Hindlimb muscle (tissue), 1 donor: ENCODE data around the gene DLK1. TPM values are rescaled to one million over a fixed set of nuclear protein-coding genes. Genes with fewer than 3 reads are reported as not detected.

Experiments
- DNase-seq: peaks from one replicate; pipeline ENCODE4 v3.0.0-alpha.2; 2013
- polyA plus RNA-seq: library from polyadenylated mRNA; unstranded; fragments of 120-200 nt; gene quantifications from one replicate; pipeline ENCODE4 v1.2.1, GENCODE V29; 2013; ENCODE audit not compliant: insufficient read length

DLK1 gene
- polyA plus RNA-seq, 1 donor, result 2,891 TPM

DNA sequence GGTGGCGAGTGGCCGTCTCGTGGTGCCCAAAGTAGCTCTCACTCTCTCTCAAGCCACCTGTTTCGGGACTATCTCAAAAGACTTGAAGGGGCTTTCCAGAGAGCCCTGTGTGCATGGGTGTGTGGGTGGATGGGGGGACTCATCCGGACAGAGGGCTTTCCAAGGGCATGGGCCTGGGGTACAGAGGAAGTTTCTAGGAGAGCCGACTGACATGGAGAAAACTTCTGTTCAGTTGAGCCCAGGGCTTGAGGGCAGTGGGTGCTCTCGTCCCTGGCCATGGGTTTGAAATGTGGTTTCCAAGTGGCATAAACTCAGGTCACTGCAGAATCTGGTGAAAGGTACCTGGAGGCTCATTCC is 51.8 kb downstream of the DLK1 start:
- DNase-seq, result no peak

DNA sequence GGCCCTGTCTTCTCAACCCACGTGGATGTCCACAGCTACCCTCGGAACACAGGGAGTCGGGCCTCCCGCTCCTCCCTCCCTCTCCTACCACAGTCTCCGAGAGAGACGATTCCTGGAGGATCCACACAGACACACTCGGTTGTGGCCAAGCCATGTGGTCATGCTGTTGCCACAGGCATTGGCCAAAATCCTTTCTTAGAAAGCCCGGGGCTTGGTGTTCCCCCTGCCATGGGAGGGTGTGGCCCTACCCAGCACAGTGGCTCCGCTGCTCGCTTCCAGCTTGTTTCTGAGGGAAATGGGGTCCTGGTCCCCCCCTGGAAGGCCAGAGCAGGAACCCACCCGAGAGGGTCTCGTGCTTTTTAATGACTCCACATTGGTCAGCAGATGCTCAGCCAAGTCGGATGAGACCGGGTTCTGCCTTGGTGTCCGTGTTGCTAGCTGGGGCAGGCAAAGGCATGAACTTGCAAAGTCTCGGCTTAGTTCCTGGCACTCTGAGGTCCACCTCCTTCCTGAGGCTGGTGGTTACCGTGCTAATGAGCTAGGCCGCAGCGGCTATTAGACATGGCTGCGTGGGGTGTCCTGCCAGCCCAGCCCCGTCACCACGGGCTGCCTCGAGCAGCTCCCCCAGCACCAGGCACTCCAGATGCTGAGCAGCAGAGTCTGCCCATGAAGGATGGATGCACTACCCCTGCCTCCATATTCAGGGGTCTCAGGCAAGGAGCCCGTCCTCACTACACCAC is 52.4 kb downstream of the DLK1 start:
- no peak for DNase-seq

DNA sequence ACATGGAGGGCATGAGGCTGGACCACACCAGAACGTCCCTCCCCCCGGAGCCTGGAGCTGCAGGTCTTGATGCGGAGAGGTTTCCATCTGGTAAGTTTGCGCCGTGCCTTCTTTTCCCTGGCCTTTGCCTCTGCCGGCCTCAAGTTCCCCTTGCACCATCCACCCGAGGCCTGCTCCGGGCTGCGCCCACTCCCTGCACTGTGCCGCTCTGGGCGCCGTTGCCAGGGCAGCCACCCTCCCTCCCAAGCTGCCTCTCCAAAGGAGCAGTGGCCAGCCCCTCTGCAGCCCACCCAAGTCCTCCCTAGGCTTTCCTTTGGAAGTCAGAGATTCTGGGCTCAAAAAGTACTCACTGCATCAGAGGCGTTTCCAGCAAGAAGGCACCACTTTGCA is 53.0 kb downstream of the DLK1 start:
- DNase-seq, result no peak

DNA sequence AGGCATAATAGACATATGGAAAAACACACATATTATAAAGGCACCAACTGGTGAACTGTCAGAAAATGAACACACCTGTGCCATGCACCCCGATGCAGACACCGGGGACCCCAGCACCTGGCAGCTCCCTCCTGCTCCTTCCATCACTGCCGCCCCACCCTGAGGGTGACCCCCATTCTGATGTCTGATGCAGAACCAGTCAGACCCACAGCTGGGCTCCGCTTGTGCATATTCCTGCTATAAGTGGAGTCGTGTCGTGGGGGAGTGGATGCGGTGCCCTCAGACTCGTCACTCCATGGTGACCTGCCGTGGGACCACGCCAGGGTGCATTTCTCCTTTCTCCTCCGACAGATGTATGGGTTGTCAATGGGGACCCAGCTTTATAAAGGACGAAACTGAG is 53.6 kb downstream of the DLK1 start:
- DNase-seq, result no peak

DNA sequence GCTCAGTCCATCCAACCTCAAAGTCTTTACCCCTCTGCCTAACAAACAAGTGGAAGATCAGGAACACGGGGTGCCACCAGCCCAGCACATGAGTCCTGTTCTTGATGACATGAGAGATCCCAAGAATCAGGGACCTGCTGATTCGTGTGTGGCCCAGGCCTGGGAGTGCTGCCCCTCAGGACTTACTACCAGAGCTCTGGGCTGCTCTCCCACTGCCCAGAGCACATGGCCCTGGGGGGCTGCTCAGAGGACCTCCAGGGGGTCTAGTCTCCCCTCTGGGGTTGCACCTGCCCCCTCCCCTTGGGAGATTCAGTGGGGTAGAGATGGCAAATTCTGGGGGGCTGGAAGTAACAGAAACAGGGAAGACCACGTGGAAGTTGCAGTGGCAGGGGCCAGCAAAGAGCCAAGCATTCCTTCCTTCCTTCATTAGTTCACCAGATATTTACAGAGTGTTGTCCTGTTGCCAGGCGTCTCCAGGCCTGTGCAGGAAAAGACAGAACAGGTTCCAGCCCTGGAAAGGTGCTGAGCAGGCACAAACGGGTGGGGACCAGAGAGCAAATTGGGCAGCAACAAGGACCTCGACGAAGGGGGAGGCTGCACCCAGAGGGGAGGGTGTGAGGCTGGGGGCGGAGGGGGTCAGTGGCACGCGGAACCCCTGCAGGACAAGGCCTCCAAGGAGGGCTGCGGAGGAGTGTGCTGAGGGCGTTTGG is 54.1 kb downstream of the DLK1 start:
- no peak for DNase-seq

DNA sequence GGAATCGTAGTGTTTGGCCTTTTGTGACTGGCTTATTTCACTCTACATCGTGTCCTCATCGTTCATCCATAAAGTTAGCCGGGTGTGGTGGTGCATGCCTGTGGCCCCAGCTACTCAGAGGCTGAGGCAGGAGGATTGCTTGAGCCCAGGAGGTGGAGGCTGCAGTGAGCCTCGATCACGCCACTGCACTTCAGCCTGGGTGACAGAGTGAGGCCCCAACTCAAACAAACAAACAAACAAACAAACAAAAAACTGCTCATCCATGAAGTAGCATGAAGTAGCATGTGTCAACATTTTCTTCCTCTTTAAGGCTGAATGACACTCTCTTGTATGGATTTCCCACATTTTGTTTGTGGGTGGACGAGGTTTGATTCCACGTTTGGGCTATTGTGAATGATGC is 55.3 kb downstream of the DLK1 start:
- no peak for DNase-seq

DNA sequence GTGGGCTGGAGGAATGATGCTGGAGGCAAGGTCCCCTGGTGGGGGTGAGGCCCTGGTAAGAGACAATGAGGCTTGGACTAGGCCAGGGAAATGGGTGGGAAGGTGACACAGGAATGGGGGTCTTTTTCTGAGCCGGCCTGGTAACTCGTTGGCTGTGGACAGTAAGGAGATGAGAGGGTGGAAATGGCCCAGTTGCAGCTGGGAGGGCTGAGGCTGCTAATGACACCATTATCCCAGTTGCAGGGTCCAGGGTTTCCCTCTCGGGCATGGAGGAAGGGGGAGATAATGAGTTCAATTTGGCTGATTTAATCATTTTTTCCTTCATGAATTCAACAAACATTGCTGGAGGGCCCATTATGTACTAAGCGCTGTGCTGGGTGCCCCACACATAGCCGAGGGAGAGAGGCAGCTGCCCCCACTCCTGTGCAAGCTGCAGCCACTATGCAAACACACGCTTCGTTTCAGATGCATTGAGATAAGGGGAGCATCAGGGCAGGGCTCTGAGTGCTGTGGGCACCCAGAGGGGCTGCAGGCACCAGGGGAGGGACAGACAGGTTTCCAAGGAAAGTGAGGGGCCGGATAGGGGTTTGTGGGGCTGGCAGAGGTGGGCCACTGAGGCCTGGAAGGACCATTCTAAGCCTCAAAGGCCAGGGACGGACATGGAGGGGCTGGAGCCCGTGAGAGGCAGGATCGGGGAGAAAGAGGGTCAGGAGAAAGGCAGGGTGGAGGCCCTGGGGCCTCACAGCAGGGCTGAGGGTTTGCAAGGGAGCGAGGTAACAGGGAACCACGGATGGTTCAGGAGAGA is 56.0 kb downstream of the DLK1 start:
- no peak for DNase-seq

DNA sequence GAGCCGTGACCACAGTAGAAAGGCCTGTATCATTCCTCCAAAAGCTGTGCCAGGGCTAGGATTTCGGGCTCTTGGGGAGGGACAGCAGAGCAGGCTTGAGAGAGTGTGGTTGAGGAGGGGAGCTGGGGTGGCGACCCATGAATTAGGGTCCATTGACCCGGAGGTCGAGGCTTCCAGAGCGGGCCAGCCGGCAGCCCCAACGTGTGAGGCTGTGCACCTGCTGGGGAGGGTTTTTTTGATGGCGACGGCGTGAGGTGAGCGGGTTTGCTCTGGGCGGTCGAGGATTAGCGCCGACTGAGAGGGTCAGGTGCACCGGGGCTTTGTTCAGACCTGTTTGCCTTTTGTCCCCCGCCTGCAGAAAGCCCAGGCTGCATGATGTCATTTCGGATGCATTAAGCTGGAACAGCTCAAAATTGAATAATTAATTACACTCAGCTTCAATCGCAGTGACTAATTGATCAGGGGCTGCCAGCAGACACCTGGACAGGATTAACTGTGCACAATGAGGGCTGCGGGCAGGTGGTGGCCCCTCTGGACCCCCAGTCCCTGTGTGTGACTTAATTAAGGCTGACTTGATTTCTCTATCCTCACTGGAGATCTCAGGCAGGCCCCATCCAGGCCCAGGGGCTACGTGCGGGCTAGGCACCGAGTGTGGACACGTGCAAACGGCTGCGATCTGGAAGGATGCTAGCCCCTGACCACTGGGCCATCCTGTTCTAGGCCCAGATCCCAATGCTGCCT is 57.1 kb downstream of the DLK1 start:
- no peak for DNase-seq

DNA sequence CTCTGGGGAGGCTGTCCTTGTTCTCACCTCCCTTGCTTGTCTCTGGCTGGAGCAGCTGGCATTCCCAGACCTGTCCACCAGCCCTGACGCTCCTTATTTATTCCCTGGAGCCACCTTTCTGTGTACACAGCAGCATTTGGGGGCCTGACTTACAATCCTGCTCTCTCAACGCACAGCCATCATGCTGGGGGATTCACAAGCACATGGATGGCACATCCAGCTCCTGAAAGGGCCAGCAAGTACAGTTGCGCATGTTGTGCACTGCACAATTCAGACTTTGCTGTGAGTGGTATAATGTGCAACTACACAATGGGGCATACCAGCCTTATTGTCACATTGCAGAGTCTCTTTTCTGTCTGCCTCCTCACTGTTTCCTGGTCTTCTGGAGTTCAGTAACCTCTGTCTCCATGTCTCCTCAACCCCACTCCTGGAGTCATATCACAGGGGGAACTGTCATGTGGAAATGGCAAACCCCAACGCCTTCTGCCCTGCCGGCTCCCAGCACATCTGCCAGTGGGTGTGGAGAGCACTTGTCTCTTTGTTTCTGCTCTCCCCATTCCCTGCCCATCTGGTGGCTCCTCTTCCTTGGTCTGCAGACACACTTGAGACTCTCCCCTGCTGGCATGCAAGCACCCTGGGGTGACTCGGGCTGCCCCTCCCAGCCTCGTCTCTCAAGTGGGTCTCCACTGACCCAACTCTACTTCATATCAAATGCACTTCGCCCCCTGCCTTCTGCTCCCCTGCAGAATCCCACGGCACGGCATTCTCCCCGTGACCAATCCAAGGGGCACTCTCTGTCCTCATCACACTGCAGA is 58.0 kb downstream of the DLK1 start:
- DNase-seq, result no peak

DNA sequence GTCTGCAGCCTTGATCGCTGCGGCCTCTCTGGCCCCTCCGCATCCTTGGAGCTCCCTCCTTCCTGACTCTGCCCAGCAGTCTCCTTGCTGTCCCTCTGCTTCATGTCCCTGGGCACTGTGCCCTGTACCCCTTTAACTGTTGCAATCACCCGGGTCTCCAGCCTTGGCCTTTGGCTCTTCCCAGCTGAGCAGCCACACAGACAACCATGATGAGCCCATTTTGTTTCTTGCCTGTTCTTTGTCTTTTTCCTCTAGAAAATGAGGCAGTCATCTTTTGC is 58.6 kb downstream of the DLK1 start:
- no peak for DNase-seq

DNA sequence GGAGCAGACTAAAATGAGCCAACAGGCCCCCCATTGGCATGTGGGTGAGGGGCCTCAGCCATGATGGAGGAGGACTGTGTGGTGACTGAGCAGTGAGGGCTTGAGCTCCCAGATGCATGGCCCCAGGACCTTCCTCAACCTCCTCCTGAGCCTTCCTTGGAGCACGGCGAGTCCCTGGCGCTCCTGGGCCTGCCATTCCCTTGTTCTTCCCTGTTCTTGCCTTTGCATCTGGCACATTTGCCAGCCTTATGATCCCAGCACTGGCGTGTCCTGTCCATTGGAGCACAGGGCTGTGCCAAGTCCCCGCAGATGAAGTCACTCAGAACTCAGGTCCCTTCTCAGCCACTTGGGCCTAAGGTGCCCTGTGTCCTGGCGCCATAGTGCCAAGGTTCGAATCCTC is 58.9 kb downstream of the DLK1 start:
- DNase-seq, result no peak

DNA sequence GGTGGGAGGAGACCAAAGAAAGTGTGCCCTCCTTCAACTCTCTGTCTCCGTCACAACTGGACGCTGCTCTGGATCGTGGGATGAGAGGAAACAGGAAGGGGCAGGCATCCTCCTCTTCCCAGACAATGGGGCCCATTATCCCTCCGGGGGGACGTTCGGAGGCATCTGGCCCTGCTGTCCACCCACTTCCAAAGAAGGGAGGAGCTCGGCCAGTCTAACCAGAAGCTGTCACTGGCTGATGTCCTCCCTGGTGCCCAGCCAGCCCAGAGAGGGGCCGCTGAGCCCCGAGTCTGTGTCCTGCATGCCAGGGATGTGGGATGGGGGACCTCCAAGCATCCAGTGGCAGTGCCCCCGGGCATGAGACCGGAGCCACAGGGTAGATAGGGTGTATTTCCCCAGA is 59.4 kb downstream of the DLK1 start:
- no peak for DNase-seq

DNA sequence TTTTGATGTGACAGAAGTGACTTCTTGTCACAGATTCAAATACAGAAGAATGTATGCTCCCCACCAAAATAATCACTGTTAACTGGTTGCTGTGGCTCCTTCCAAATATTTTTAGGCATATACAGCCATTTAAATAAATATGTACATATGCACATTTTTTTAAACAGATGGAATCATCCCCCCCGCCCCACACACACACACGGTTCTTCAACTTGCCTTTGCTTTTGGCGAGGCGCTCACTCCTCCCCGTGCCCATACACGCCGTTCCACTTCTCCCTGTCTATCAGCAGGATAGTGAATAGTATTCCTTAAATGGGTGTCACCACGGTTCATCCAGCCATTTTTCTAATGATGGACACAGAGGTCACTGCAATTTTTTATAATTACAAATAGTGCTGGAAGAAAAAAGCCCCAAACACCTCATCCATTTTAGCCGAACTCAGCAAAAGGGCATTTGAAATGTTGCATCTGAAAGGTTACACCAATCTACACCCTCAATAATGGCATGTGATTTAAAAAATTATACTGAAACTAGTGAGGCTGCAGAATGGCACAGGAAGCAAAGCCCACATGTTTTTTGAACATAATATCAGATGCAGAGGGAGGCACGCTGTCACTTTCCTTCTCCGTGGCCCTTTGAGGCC is 60.0 kb downstream of the DLK1 start:
- DNase-seq, result no peak

DNA sequence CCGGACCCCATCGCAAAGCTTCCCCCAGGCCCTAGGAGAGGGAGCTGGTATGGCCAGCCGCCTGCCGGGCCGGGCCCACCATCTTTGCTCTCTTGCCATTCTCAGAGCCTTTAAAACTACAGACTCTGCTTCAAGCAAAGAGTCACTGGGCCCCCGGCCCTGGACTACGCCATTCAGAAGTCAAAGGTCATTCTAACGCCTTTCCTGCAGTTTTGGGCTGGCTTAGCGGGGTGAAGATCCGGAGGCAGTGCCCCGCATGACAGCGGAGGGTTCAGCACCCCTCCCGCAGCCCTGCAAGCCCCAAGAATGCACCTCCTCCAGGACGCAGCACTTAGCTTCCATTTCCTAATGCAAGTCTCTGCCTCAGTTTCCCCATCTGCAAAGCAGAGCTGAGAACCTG is 61.0 kb downstream of the DLK1 start:
- no peak for DNase-seq

Other genes starting within 250 kb of the DLK1 start
- gene BEGAIN, start 139.5 kb upstream of the DLK1 start, polyA plus RNA-seq, result 4.9 TPM
- 6,647 TPM for gene MEG3, start 99.2 kb downstream of the DLK1 start, polyA plus RNA-seq
- 69.2 TPM for gene RTL1, start 176.8 kb downstream of the DLK1 start, polyA plus RNA-seq